Measurements from ENCODE around the gene TRPV2.

- TF ChIP-seq TCF12 (IDR thresholded peaks at IDR 0.05; ENCODE audit: low read depth, low read length): no peak
- no peak for TF ChIP-seq SP1 (IDR thresholded peaks at IDR 0.05; ENCODE audit: low read depth, low read length)
- TF ChIP-seq CTCF (IDR thresholded peaks at IDR 0.05 in 2 of 3, conservative IDR thresholded peaks at IDR 0.05 in 1 of 3; ENCODE audit: control insufficient read depth in 2 of 3, extremely low read depth in 1 of 3, insufficient read depth in 1 of 3, low read depth in 3 of 3, low read length in 3 of 3): no peak
- no peak for TF ChIP-seq FOXM1 (IDR thresholded peaks at IDR 0.05; ENCODE audit: low read depth, low read length)
- no peak for TF ChIP-seq TAF1 (IDR thresholded peaks at IDR 0.05; ENCODE audit: borderline replicate concordance, low read depth, low read length)
- no peak for TF ChIP-seq RAD21 (IDR thresholded peaks at IDR 0.05; ENCODE audit: insufficient read depth, low read depth, low read length)
Observed at GRCh38 chr17:16471295-16471694, 55.9 kb downstream of the TRPV2 start.

Data from GM12878 (cell line).